Measurements from ENCODE around the gene NUP210L. TPM values are rescaled to one million over a fixed set of nuclear protein-coding genes. Genes with fewer than 3 reads are reported as not detected.
"Not testable (repeated sequence)": the region's sequence is repeated elsewhere in the genome, so short reads cannot be mapped to it uniquely, and the experiment has no call there.

Gene NUP210L
- total RNA-seq, 1 experiment from 2014 or later: not detected

DNA sequence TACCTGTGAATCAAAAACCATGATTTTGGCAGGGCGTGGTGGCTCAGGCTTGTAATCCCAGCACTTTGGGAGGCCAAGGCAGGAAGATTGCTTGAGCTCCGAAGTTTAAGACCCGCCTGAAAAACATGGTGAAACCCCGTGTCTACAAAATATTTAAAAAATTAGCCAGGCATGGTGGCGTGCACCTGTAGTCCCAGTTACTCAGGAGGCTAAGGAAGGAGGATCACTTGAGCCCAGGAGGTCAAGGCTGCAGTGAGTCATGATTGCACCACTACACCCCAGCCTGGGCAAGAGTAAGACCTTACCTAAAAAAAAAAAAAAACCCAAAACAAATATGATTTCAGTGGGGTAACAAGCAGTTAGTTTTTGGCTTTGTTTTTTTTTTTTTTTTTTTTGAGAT, 54.7 kb downstream of the NUP210L start:
- not testable (repeated sequence) for DNase-seq (ENCODE audit: low spot score)

DNA sequence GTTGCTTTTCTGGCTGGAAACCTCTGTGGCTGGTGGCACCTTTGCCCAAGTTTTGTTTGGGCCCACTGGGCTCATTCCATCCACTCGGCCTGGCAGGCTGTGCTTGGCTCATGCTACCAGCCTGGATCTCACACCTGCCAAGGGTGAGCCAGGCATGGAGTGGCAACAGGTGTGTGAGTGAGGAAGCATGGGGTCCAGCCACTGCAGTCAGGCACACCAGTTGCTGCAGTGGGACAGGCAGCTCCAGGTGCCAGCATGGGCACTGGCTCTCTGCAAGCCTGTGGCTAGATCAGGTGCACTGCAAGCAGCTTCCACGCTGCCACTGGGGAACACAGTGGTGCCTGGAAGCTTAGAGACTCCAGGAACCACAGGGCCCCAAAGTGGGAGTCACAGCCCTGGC, 57.0 kb downstream of the NUP210L start:
- DNase-seq (ENCODE audit: low spot score): no peak

DNA sequence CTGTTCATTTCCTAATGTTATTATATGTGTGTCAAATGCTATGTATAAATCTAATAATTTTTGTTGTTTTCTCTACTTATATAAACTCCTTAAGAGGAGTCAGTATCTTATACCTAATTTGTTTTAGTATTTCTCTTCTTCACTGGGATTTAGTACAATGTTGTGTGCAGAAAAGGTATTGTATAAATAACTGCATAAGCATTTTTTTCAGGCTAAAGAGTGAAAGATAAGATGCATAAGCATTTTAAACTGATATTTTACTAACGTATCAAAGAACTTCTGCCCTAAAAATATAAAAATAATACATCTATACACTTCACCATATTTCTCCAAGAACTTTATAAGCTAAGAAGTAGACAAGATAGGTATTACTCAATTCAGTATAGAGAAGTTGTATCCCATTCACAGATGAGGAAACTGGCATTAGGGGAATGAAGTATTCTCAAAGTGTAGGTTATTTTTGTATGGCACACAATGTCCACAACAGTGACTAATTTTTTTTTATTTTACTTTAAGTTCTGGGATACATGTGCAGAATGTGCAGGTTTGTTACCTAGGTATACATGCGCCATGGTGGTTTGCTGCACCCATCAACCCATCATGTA, 59.3 kb downstream of the NUP210L start:
- no peak for DNase-seq (ENCODE audit: low spot score)

DNA sequence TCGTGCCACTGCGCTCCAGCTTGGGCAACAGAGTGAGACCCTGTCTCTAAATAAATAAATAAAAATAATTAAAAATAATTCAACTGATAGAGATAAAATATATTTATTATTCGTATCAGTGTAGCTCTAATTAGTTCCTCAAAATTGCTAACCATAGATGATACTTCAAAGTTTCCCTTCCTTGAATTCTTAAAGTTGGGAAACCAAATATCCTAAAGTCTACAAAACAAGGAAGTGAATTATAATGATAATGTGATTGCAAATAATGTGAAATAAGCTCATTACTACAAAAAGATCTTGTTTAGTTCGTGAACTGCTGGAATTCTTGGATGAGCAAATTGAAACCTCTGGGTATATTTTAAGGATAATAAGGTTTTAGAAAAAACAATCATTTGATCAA, 60.5 kb downstream of the NUP210L start:
- DNase-seq (ENCODE audit: low spot score): no peak

DNA sequence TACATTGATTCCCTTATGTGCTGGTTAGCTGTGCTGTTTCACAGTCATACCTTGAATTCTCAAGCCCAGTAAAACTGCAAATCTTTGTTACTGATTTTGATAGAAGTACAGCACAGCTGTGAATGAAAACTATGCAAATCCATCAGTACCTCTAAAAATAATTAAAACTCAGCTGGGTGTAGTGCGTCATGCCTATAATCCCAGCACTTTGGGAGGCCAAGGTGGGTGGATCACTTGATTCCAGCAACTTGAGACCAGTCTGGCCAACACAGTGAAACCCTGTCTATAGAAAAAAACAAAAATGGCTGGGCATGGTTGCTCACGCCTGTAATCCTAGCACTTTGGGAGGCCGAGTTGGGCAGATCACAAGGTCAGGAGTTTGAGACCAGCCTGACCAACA, 61.2 kb downstream of the NUP210L start:
- DNase-seq (ENCODE audit: low spot score): no peak

DNA sequence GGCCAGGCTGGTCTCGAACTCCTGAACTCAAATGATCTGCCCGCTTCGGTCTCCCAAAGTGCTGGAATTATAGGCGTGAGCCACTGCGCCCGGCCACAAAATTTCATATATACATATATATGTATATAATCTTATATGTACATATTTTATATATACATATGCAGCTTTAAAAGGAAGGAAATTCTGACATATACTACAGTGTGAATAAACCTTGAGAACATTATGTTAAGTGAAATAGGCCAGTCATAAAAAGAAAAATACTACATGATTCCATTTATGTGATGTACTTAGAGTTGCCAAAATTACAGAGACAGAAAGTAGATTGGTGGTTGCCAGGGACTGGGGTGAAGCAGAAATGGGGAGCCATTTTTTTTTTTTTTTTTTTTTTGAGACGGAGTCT, 63.2 kb downstream of the NUP210L start:
- DNase-seq (ENCODE audit: low spot score): no peak

DNA sequence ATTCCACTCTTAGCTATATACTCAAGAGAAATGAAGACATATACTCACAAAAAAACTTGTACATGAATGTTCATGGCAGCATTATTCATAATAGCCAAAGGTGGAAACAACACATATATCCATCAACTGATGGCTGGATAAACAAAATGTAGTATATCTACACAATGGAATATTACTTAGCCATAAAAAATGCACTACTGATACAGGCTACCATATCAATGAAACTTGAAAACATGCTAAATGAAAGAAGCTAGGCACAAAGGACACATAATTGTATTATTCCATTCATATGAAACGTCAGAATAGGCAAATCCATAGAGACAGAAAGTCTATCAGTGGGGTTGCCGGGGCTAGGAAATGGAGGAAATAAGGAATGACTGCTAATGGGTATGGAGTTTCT, 67.3 kb downstream of the NUP210L start:
- DNase-seq (ENCODE audit: low spot score): no peak

DNA sequence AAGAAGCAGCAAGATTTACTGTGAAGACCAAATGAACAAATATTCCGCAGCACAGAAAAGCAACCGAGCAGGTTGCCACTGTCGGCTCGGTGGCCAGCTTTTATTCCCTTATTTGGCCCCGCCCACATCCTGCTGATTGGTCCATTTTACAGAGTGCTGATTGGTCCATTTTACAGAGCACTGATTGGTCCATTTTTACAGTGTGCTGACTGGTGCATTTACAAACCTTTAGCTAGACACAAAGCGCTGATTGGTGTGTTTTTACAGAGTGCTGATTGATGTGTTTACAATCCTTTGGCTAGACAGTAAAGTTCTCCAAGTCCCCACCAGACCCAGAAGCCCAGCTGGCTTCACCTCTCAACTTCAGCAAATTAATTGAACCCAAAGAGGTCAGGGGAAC, 71.8 kb downstream of the NUP210L start:
- DNase-seq (ENCODE audit: low spot score): not testable (repeated sequence)

DNA sequence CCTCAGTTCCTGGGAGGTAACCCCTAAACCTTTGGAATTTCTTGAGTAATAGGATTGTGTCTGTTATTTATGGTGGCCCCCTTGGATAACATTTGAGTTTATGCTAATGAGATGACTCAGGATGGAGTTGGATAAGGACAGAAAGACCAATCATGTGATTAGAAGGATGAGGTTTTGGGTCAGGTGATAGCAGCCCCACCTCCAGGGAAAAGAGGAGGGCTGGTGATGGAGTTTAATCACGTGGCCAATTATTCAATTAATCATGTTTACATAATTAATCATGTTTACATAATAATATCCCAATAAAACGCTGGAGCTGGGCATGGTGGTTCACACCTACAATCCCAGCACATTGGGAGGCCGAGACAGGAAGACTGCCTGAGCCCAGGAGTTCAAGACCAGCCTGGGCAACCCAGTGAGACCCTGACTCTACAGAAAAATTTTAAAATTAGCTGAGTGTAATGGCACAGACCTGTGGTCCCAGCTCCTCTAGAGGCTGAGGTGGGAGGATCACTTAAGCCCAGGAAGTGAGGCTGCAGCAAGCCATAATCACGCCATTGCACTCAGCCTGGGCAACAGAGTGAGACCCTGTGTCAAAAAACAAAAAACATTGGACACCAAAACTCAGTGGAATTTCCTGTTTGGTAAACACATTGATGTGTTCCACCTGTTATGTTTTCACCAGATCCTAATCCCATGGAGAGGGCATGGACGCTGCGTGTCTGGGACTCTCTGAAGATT, 73.3 kb downstream of the NUP210L start:
- DNase-seq (ENCODE audit: low spot score): no peak

DNA sequence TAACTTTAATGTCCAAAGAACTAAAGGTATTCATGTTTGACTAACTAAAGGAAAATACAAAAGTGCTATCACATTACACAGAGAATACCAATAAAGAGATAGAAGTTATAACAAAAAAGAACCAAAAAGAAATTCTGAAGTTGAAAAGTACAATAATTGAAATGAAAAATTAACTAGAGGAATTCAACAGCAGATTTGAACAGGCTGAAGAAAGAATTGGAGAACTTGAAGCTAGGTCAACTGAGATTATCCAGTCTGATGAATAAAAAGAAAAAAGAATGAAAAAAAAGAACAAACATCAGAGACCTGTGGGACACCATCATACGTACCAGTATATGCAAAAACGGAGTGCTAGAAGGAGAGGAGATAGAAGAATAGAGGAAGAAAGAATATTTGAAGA, 78.5 kb downstream of the NUP210L start:
- DNase-seq (ENCODE audit: low spot score): no peak

DNA sequence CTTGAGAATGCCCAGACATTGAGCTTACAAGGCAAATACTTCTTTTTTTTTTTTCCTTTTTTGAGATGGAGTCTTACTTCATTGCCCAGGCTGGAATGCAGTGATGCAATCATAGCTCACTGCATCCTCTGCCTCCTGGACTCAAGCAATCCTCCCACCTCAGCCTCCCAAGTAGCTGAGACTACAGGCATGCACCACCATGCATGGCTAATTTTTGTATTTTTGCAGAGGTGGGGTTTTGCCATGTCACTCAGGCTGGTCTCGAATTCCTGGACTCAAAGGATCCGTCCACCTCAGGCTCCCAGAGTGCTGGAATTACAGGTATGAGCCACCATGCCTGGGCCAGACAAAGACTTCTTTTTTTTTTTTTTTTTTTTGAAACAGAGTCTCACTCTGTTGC, 79.1 kb downstream of the NUP210L start:
- DNase-seq (ENCODE audit: low spot score): no peak

DNA sequence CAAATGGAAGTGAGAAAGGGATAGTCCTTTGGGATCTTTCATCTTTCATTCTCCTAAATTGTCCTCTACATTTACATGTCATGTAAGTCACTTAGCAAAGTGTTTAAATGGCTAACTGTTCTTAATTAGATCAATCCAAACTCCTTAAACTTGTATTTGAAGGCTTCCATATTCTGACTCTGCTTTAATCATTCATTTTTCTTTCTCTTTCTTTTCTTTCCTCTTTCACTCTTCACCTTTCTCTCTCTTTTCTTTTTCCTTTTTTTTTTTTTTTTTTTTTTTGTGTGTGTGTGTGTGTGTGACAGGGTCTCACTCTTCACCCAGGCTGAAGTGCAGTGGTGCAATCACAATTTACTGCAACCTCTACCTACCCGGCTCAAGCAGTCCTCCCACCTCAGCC, 92.6 kb downstream of the NUP210L start:
- DNase-seq (ENCODE audit: low spot score): no peak

DNA sequence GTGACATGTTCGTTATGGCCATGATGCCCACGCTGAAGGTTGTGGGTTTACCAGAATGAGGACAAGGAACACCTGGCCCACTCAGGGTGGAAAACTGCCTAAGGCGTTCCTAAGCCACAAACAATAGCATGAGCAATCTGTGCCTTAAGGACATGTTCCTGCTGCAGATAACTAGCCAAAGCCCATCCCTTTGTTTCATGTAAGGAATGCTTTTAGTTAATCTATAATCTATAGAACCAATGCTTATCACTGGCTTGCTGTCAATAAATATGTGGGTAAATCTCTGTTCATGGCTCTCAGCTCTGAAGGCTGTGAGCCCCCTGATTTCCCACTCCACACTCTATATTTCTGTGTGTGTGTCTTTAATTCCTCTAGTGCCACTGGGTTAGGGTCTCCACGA, 107.4 kb downstream of the NUP210L start:
- DNase-seq (ENCODE audit: low spot score): not testable (repeated sequence)

DNA sequence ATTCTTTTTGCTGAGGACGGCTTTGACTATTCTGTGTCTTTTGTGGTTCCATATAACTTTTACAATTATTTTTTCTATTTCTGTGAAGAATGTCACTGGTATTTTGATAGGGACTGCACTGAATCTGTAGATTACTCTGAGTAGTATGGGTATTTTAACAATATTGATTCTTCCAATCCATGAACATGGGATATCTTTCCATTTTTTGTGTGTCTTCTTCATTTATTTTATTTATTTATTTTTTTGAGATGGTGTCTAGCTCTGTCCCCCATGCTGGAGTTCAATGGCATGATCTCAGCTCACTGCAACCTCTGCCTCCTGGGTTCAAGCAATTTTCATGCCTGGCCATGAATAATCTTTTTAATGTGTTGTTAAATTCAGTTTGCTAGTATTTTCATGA, 121.2 kb downstream of the NUP210L start:
- not testable (repeated sequence) for DNase-seq (ENCODE audit: low spot score)

DNA sequence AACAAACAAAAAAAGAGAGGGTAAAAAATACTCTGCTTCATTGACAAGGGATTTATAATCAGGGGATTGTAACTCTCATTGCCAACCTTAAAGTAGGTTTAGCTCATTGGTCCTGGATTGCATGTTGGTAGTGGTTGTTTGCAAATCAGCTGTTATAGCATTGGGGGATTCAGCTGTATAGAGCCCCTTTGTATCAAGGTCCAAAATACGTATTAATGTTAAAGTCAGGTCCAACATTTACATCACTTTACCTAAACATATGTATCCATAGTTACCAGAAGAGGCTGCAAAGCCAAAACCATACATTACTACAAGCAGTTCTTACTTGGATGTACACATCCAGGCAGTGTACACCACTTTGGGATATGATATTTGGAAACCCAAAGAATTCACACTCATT, 134.9 kb downstream of the NUP210L start:
- DNase-seq (ENCODE audit: low spot score): no peak

DNA sequence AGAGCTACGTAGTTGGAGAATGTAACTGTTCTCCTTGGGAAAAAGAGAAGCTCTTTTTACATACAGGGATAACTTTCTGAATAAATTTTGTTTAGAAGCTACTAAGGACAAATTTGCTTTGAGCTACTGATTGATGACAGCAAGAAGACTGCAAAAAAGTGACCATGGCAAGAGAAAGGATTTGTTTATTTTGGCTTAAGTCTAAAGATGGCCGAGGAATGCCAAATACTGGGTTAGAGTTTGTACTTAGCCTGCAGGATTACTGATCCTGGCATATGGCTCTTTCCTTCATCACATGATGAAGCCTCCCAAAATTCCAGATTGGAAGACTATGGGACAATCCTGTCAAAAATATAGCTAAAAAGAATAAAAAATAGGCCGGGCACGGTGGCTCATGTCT, 135.6 kb downstream of the NUP210L start:
- no peak for DNase-seq (ENCODE audit: low spot score)

DNA sequence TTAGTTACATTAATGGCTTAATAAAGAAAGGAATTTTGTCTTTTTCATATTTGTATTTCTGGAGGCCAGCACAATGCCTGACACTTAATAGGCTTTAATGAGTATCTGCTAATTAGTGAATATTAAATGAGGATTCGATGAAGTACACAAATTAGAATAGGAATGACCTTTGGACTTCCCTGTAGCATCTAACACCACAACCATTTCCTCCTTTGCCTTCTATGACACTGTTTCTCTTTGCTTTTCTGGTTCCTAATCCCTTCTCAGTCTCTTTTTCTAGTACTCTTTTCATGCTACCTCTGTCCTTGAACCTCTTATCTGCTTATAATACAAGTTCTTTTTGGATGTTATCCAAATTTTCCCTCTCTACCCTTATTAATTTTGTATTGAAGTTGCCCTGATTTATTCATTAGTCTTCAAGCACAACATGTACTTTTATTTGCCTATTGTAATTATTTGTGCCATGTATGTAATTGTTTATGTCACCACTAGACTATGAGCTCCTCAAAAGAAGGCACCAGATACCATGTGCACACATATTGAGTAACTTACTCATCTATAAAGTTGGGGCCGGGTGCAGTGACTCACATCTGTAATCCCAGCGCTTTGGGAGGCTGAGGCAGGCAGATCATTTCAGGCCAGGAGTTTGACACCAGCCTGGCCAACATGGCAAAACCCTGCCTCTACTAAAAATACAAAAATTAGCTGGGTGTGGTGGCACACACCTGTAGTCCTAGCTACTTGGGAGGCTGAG, 140.5 kb downstream of the NUP210L start:
- DNase-seq (ENCODE audit: low spot score): peak; percentile 39

DNA sequence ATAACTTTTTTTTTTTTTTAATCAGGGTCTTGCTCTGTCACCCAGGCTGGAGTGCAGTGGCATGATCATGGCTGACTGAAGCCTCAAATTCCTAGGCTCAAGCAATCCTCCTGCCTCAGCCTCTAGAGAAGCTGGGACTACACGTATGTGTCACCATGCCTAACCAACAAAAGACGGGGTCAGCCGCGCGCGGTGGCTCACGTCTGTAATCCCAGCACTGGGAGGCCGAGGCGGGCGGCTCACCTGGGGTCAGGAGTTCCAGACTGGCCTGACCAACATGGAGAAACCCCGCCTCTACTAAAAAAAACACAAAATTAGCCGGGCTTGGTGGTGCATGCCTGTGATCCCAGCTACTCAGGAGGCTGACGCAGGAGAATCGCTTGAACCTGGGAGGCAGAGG, 142.3 kb downstream of the NUP210L start:
- DNase-seq (ENCODE audit: low spot score): not testable (repeated sequence)

DNA sequence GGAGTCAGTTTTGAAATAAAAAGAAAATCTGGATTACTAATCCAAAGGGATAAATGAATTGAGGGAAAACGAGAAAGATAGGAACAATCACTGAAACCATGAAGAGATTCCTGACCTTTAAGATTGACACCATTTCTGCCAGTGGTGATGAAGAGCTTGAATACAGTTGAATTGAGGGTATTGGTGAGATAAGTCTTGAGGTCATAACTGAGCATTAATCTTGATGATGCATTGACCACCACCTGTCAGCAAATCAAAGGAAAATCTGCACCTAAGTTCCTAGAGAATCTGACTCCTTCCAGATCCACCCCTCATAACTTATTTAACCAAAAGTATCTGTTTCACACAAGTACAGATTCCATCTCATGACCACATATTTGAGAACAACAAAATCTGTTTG, 142.7 kb downstream of the NUP210L start:
- no peak for DNase-seq (ENCODE audit: low spot score)

DNA sequence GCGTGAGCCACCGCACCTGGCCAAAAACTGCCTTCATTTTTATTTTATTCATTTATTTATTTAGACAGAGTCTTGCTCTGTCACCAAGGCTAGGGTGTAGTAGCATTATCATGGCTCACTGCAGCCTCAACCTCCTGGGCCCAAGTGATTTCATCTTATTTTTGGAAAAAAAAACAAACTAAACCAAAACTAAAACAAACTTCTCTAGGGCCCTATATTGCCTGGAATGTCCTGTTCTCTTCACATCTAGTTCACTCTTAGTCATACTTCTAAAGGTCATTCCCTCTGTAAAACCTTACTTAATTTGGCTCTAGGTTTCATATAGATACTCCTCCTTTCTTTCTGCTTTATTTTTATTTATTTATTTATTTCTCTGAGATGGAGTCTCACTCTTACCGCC, 148.7 kb downstream of the NUP210L start:
- no peak for DNase-seq (ENCODE audit: low spot score)

DNA sequence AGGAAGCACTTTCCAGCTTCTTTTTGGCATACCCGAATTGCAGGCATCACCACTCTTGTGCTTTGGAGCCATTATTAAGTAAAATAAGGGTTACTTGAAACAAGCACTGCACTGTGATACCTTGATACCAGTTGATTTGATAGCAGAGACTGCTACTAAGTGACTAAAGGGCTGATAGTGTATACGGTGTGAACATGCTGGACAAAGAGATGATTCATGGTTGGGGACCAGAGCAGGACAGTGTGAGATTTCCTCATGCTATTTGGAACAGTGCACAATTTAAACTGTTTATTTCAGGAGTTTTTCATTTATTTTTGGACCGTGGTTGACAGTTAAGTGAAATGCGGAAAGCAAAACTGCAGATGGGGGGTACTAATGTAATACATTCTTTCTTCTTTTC, 154.5 kb downstream of the NUP210L start:
- no peak for DNase-seq (ENCODE audit: low spot score)

DNA sequence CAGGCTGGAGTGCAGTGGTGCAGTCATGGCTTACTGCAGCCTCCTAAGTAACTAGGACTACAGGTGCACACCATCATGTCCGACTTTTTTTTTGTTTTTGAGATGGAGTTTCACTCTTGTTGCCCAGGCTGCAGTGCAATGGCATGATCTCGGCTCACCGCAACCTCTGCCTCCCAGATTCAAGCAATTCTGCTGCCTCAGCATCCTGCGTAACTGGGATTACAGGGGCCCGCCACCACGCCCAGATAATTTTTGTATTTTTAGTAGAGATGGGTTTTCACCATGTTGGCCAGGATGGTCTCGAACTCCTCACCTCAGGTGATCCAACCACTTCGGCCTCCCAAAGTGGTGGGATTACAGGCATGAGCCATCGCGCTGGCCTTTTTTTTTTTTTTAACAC, 158.0 kb downstream of the NUP210L start:
- not testable (repeated sequence) for DNase-seq (ENCODE audit: low spot score)

DNA sequence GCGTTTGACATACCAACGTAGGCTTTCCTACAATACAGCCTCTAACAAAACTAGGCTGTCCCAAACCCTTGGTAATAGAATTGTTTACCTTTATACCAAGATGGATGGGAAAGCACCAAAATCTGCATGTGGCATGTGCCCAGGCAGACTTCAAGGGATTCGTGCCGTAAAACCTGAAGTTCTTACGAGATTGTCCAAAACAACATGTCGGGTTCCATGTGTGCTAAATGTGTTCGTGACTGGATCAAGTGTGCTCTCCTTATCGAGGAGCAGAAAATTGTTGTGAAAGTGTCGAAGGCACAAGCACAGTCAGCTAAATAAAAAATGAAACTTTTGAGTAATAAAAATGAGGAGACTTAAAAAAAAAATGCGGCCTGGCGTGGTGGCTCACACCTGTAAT, 159.2 kb downstream of the NUP210L start:
- DNase-seq (ENCODE audit: low spot score): no peak
